CD14-positive monocyte (primary cell): ENCODE data around the gene RFFL. TPM values are rescaled to one million over a fixed set of nuclear protein-coding genes. Genes with fewer than 3 reads are reported as not detected.
A peak's percentile ranks its signal among the peaks of the same experiment; 100 is the strongest.

Source experiments
- DNase-seq, 3 donors: peaks; one replicate each; pipeline ENCODE4 v3.0.0-alpha.2; 2011 to 2022
- H2AFZ ChIP-seq: 2 replicates; pipeline ENCODE4 v1.6.0; 2012; ENCODE audit warnings: mild to moderate bottlenecking, low read depth, low read length, inconsistent platforms; ENCODE audit not compliant: insufficient read depth, poor library complexity, severe bottlenecking
- H3K27ac ChIP-seq, 2 donors: 1 replicate in 1 of 2; 2 replicates in 1 of 2; pipeline ENCODE4 v1.5.1; 2012 to 2013; ENCODE audit warnings: low read length in 2 of 2, control low read depth in 1 of 2, inconsistent platforms in 1 of 2, low read depth in 1 of 2, mild to moderate bottlenecking in 1 of 2
- H3K27me3 ChIP-seq, 2 donors: one replicate each; pipeline versions ENCODE4 v1.6.0 to v1.6.1; 2011 to 2013; ENCODE audit warnings: low read length in 2 of 2; ENCODE audit not compliant: control insufficient read depth in 2 of 2, insufficient read depth in 2 of 2
- H3K36me3 ChIP-seq, 2 donors: replicated peaks in 1 of 2; 1 replicate in 1 of 2; 2 replicates in 1 of 2; pipeline versions ENCODE4 v1.5.1 to v1.6.1; 2012 to 2013; ENCODE audit warnings: low read length in 2 of 2, control low read depth in 1 of 2, inconsistent platforms in 1 of 2, mild to moderate bottlenecking in 1 of 2; ENCODE audit not compliant: insufficient read depth in 2 of 2, control insufficient read depth in 1 of 2
- H3K4me1 ChIP-seq, 2 donors: 1 replicate in 1 of 2; 2 replicates in 1 of 2; pipeline versions ENCODE4 v1.5.1 to v1.6.1; 2012 to 2013; ENCODE audit warnings: low read length in 2 of 2, control low read depth in 1 of 2, inconsistent platforms in 1 of 2, mild to moderate bottlenecking in 1 of 2, moderate library complexity in 1 of 2; ENCODE audit not compliant: insufficient read depth in 2 of 2, control insufficient read depth in 1 of 2
- H3K4me2 ChIP-seq: replicated peaks from 2 replicates; pipeline ENCODE3; 2012; ENCODE audit warnings: low read length, moderate library complexity, mild to moderate bottlenecking; ENCODE audit not compliant: poor library complexity, severe bottlenecking; ENCODE audit errors: extremely low read depth
- H3K4me3 ChIP-seq, 3 experiments: fragments of 200-600 bp in 1 of 3; sonication (generic) in 1 of 3; replicated peaks in 1 of 3; 1 replicate in 2 of 3; 2 replicates in 1 of 3; pipeline ENCODE4 v1.5.1; 2011 to 2013; ENCODE audit warnings: low read length in 3 of 3, mild to moderate bottlenecking in 3 of 3, control low read depth in 2 of 3, low read depth in 2 of 3, inconsistent platforms in 1 of 3, moderate library complexity in 1 of 3
- H3K79me2 ChIP-seq: 2 replicates; pipeline ENCODE4 v1.6.0; 2012; ENCODE audit warnings: mild to moderate bottlenecking, control low read depth, inconsistent platforms, low read length, moderate library complexity; ENCODE audit not compliant: insufficient read depth
- H3K9ac ChIP-seq: 2 replicates; pipeline ENCODE4 v1.6.0; 2017; ENCODE audit warnings: low read length, mild to moderate bottlenecking; ENCODE audit not compliant: insufficient read depth, poor library complexity, severe bottlenecking
- H3K9me3 ChIP-seq, 2 donors: replicated peaks in 1 of 2; 1 replicate in 1 of 2; 2 replicates in 1 of 2; pipeline versions ENCODE4 v1.5.1 to v1.6.1; 2012 to 2013; ENCODE audit warnings: low read length in 2 of 2, control low read depth in 1 of 2; ENCODE audit not compliant: control insufficient read depth in 1 of 2, insufficient read depth in 1 of 2
- H4K20me1 ChIP-seq: 2 replicates; pipeline ENCODE4 v1.6.0; 2012; ENCODE audit warnings: mild to moderate bottlenecking, low read length, control low read depth, moderate library complexity; ENCODE audit not compliant: insufficient read depth
- H3K27ac Mint-ChIP-seq, 7 donors: one replicate each; pipeline ENCODE4 v1.8.0; 2020; ENCODE audit warnings: mild to moderate bottlenecking in 7 of 7, mixed read lengths in 7 of 7, moderate library complexity in 6 of 7, inconsistent platforms in 2 of 7
- H3K27me3 Mint-ChIP-seq, 3 donors: one replicate each; pipeline ENCODE4 v1.8.0; 2021 to 2022; ENCODE audit warnings: low read depth in 3 of 3, mild to moderate bottlenecking in 3 of 3, mixed read lengths in 3 of 3, moderate library complexity in 3 of 3, inconsistent platforms in 1 of 3
- H3K36me3 Mint-ChIP-seq, 2 donors: one replicate each; pipeline ENCODE4 v1.8.0; 2020; ENCODE audit warnings: mixed read lengths in 2 of 2, inconsistent platforms in 1 of 2, mild to moderate bottlenecking in 1 of 2
- H3K4me1 Mint-ChIP-seq: one replicate; pipeline ENCODE4 v1.8.0; 2020; ENCODE audit warnings: mild to moderate bottlenecking, mixed read lengths
- H3K4me3 Mint-ChIP-seq, 2 donors: one replicate each; pipeline ENCODE4 v1.8.0; 2020; ENCODE audit warnings: mild to moderate bottlenecking in 2 of 2, mixed read lengths in 2 of 2, moderate library complexity in 1 of 2
- H3K9me3 Mint-ChIP-seq, 7 donors: one replicate each; pipeline ENCODE4 v1.8.0; 2020 to 2022; ENCODE audit warnings: mixed read lengths in 7 of 7, mild to moderate bottlenecking in 6 of 7, moderate library complexity in 6 of 7, inconsistent platforms in 2 of 7
- WGBS: methylation state at CpG from one replicate; pipeline ENCODE4 v1.1.5; 2013; ENCODE audit warnings: missing lambda C conversion rate; ENCODE audit not compliant: insufficient coverage; 5-methylcytosine and 5-hydroxymethylcytosine counted together
- intact Hi-C, 2 donors: fragments of 100-400 bp; cut with micrococcal nuclease; formaldehyde crosslinking; loops; one replicate each; pipeline versions ENCODE4 v1.15.0 to v1.15.1; 2023
- polyA plus RNA-seq, 3 donors: library from polyadenylated mRNA; depleted of rRNA in 1 of 3; unstranded in 2 of 3; stranded (reverse) in 1 of 3; fragments of 300-500 nt in 2 of 3; fragments of >200 nt in 1 of 3; fragmentation: Illumina TruSeq in 2 of 3; gene quantifications; 1 replicate in 2 of 3; 2 replicates in 1 of 3; pipeline ENCODE4 v1.2.3, GENCODE V29; 2012 to 2021
- TF ChIP-seq, protein P1 (sequence below): fragments of 200-600 bp; IDR thresholded peaks from one replicate; pipeline ENCODE4 v1.8.0; 2022; ENCODE audit warnings: antibody characterized with exemption, mild to moderate bottlenecking

The RFFL gene
- polyA plus RNA-seq, 3 donors: 16.1 to 25.1 (median 24.7) TPM

DNA sequence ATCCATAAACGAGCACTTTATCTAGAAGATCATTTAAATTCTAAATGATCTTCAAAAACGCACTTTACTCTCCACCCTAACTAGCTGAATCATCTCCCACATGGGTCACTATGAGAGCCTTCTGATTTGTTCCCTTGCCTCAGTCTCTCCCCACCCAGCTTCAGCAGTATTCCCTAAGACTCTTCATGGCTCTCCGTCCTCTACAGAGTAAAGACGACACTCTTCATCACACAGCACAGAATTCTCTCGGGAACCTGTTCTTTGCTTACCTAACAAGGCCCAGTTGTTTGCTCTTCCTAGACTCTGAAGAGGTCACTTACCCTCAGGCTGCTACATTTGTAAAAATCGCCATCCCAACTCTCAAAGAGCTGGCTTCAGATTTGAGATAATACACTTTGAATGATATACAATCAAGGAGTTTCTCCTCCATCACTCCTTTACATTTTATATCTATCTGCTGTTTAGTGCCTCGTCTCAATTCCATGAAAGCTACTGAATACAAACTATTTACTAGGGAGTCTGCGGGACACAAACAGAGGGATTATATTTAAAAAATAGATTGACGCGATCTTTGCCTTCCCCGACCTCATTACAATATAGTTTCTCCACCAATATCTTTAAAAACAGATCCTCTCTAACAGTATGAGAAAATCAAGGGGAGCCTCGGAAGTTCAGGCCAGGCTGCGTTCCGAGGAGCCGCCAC, 83.7 kb downstream of the RFFL start:
- peaks cover 16 to 22% of the 10 kb centered on the region in 2 donors for H3K4me1 ChIP-seq
- intact Hi-C loops: loop anchor here in 1 of 2 donors (5.0 kb wide), 1 partner anchor 108 kb away; no protein-coding TSS in a partner anchor
- peaks cover 29% of the 10 kb centered on the region for H3K4me1 Mint-ChIP-seq

DNA sequence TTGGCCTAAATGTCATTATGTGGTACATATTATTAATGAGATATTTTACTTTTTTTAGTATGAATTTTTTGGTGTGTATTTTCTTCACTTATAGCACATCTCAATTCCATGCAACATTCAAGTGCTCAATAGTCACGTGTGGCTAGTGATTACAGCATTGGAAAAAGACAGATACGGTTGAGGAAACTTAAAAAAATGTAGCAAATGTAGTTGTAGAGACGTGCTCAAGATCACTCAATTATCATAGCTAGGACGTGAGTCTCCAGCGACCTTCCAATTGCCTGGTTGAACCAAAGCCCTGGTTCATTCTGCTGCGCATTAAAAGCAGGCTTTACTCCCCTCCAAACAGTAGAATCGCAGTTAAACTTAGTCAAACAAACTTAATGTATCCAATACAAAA, 84.4 kb downstream of the RFFL start:
- Mint-ChIP-seq H3K4me1 (peaks cover 28% of the 10 kb centered on the region), H3K36me3 (peaks cover 12 to 15% of the 10 kb centered on the region in 2 donors), H3K27ac (no peak overlapping the region), H3K4me3 (no peak overlapping the region), H3K9me3 (no peaks in the 10 kb centered on the region), H3K27me3 (peaks cover 0 to 4% (median 0%) of the 10 kb centered on the region in 3 donors)
- Histone ChIP-seq H4K20me1 (no peaks in the 10 kb centered on the region), H3K4me3 (no peak overlapping the region), H3K9ac (no peak overlapping the region), H2AFZ (no peak overlapping the region), H3K36me3 (peaks cover 9 to 15% of the 10 kb centered on the region in 2 donors), H3K9me3 (no peaks in the 10 kb centered on the region), H3K4me1 (peaks cover 16 to 24% of the 10 kb centered on the region in 2 donors), H3K4me2 (no peak overlapping the region), H3K27ac (no peak overlapping the region), H3K27me3 (no peaks in the 10 kb centered on the region), H3K79me2 (peaks cover 29% of the 10 kb centered on the region)
- TF ChIP-seq, protein P1, sequence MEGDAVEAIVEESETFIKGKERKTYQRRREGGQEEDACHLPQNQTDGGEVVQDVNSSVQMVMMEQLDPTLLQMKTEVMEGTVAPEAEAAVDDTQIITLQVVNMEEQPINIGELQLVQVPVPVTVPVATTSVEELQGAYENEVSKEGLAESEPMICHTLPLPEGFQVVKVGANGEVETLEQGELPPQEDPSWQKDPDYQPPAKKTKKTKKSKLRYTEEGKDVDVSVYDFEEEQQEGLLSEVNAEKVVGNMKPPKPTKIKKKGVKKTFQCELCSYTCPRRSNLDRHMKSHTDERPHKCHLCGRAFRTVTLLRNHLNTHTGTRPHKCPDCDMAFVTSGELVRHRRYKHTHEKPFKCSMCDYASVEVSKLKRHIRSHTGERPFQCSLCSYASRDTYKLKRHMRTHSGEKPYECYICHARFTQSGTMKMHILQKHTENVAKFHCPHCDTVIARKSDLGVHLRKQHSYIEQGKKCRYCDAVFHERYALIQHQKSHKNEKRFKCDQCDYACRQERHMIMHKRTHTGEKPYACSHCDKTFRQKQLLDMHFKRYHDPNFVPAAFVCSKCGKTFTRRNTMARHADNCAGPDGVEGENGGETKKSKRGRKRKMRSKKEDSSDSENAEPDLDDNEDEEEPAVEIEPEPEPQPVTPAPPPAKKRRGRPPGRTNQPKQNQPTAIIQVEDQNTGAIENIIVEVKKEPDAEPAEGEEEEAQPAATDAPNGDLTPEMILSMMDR: no peak
- no peak for DNase-seq
- 92% methylated on average over 5 of the region's 7 CpGs for whole genome bisulfite sequencing
- intact Hi-C loops: no loop called here

More for the DNA sequence above, 83.7 kb downstream of the RFFL start:
- Histone ChIP-seq H3K9ac (peak overlapping the region; percentile 98), H3K79me2 (peaks cover 35% of the 10 kb centered on the region), H4K20me1 (no peaks in the 10 kb centered on the region), H3K27me3 (no peaks in the 10 kb centered on the region), H3K36me3 (peaks cover 9 to 21% of the 10 kb centered on the region in 2 donors), H2AFZ (peak overlapping the region; percentile 87), H3K27ac (peak overlapping the region; percentile 23 to 94), H3K9me3 (no peaks in the 10 kb centered on the region), H3K4me3 (peak overlapping the region; percentile 68 to 86 (median 83)), H3K4me2 (peak overlapping the region; percentile 80)
- H3K9me3 Mint-ChIP-seq: no peaks in the 10 kb centered on the region
- peak overlapping the region; percentile 81 to 93 for H3K4me3 Mint-ChIP-seq
- no peak for DNase-seq
- WGBS: 38% methylated on average over 11 of the region's 15 CpGs
- H3K27ac Mint-ChIP-seq: peak overlapping the region; percentile 84 to 96 (median 94)
- H3K36me3 Mint-ChIP-seq: peaks cover 18% of the 10 kb centered on the region in 2 donors
- H3K27me3 Mint-ChIP-seq: peaks cover 0 to 4% (median 3%) of the 10 kb centered on the region in 3 donors
- TF ChIP-seq, protein P1: no peak
